ENCODE measurements around the gene LEKR1.

LEKR1 gene

GRCh38 chr3:157043771-157044170, 217.6 kb downstream of the LEKR1 start:
- no peaks in the 10 kb centered on the region for H3K4me1 ChIP-seq (ENCODE audit: insufficient read depth, low read length)
- TF ChIP-seq EZH2 (IDR thresholded peaks at IDR 0.05; ENCODE audit: borderline replicate concordance, low read depth, low read length, severe bottlenecking), result no peak
- TF ChIP-seq, protein P1, sequence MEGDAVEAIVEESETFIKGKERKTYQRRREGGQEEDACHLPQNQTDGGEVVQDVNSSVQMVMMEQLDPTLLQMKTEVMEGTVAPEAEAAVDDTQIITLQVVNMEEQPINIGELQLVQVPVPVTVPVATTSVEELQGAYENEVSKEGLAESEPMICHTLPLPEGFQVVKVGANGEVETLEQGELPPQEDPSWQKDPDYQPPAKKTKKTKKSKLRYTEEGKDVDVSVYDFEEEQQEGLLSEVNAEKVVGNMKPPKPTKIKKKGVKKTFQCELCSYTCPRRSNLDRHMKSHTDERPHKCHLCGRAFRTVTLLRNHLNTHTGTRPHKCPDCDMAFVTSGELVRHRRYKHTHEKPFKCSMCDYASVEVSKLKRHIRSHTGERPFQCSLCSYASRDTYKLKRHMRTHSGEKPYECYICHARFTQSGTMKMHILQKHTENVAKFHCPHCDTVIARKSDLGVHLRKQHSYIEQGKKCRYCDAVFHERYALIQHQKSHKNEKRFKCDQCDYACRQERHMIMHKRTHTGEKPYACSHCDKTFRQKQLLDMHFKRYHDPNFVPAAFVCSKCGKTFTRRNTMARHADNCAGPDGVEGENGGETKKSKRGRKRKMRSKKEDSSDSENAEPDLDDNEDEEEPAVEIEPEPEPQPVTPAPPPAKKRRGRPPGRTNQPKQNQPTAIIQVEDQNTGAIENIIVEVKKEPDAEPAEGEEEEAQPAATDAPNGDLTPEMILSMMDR (IDR thresholded peaks at IDR 0.05; ENCODE audit: borderline replicate concordance, extremely low read depth, low read length, poor library complexity, severe bottlenecking), result no peak
- DNase-seq (no peak), ATAC-seq (ENCODE audit: insufficient read depth, low read depth) (no peak)
- peaks cover 2% of the 10 kb centered on the region for H3K27me3 ChIP-seq (ENCODE audit: insufficient read depth, low read length, poor library complexity)
- no peak overlapping the region for H3K27ac ChIP-seq (ENCODE audit: low read length)
- no peak overlapping the region for H3K4me3 ChIP-seq (ENCODE audit: low read depth in 1 of 2, low read length in 2 of 2)
- H3K36me3 ChIP-seq (ENCODE audit: insufficient read depth, low read length), result no peaks in the 10 kb centered on the region
- H3K9me3 ChIP-seq (ENCODE audit: insufficient read depth, low read length, severe bottlenecking), result no peaks in the 10 kb centered on the region
- no peaks in the 10 kb centered on the region for H3K79me2 ChIP-seq (ENCODE audit: insufficient read depth, low read length)
- H2AFZ ChIP-seq (ENCODE audit: low read depth, low read length), result no peak overlapping the region
- H4K20me1 ChIP-seq (ENCODE audit: insufficient read depth, low read length), result no peaks in the 10 kb centered on the region
- H3K4me2 ChIP-seq (ENCODE audit: insufficient read depth, low read length), result no peak overlapping the region
- H3K9ac ChIP-seq (ENCODE audit: low read depth, low read length), result no peak overlapping the region

GRCh38 chr3:157045238-157045850, 219.2 kb downstream of the LEKR1 start:
- no peak for ATAC-seq (ENCODE audit: insufficient read depth, low read depth)

GRCh38 chr3:157046520-157046919, 220.4 kb downstream of the LEKR1 start:
- ATAC-seq (ENCODE audit: insufficient read depth, low read depth) (no peak), DNase-seq (no peak)

More at GRCh38 chr3:157045238-157045850, 219.2 kb downstream of the LEKR1 start:
- no peak overlapping the region for H3K27ac ChIP-seq (ENCODE audit: low read length)
- no peak overlapping the region for H2AFZ ChIP-seq (ENCODE audit: low read depth, low read length)
- no peaks in the 10 kb centered on the region for H4K20me1 ChIP-seq (ENCODE audit: insufficient read depth, low read length)
- TF ChIP-seq EZH2 (IDR thresholded peaks at IDR 0.05; ENCODE audit: borderline replicate concordance, low read depth, low read length, severe bottlenecking), result no peak
- TF ChIP-seq, protein P1 (IDR thresholded peaks at IDR 0.05; ENCODE audit: borderline replicate concordance, extremely low read depth, low read length, poor library complexity, severe bottlenecking), result no peak
- no peak overlapping the region for H3K4me2 ChIP-seq (ENCODE audit: insufficient read depth, low read length)
- no peaks in the 10 kb centered on the region for H3K36me3 ChIP-seq (ENCODE audit: insufficient read depth, low read length)
- no peaks in the 10 kb centered on the region for H3K9me3 ChIP-seq (ENCODE audit: insufficient read depth, low read length, severe bottlenecking)
- no peaks in the 10 kb centered on the region for H3K79me2 ChIP-seq (ENCODE audit: insufficient read depth, low read length)
- no peaks in the 10 kb centered on the region for H3K27me3 ChIP-seq (ENCODE audit: insufficient read depth, low read length, poor library complexity)
- no peak overlapping the region for H3K9ac ChIP-seq (ENCODE audit: low read depth, low read length)
- no peak for DNase-seq
- no peak overlapping the region for H3K4me3 ChIP-seq (ENCODE audit: low read depth in 1 of 2, low read length in 2 of 2)
- H3K4me1 ChIP-seq (ENCODE audit: insufficient read depth, low read length), result no peaks in the 10 kb centered on the region

More at GRCh38 chr3:157046520-157046919, 220.4 kb downstream of the LEKR1 start:
- no peaks in the 10 kb centered on the region for H3K27me3 ChIP-seq (ENCODE audit: insufficient read depth, low read length, poor library complexity)
- no peak overlapping the region for H2AFZ ChIP-seq (ENCODE audit: low read depth, low read length)
- no peak overlapping the region for H3K4me2 ChIP-seq (ENCODE audit: insufficient read depth, low read length)
- no peaks in the 10 kb centered on the region for H4K20me1 ChIP-seq (ENCODE audit: insufficient read depth, low read length)
- H3K9me3 ChIP-seq (ENCODE audit: insufficient read depth, low read length, severe bottlenecking), result no peaks in the 10 kb centered on the region
- H3K9ac ChIP-seq (ENCODE audit: low read depth, low read length), result no peak overlapping the region
- no peak overlapping the region for H3K27ac ChIP-seq (ENCODE audit: low read length)
- no peaks in the 10 kb centered on the region for H3K36me3 ChIP-seq (ENCODE audit: insufficient read depth, low read length)
- no peaks in the 10 kb centered on the region for H3K79me2 ChIP-seq (ENCODE audit: insufficient read depth, low read length)
- H3K4me3 ChIP-seq (ENCODE audit: low read depth in 1 of 2, low read length in 2 of 2), result no peak overlapping the region
- TF ChIP-seq, protein P1 (IDR thresholded peaks at IDR 0.05; ENCODE audit: borderline replicate concordance, extremely low read depth, low read length, poor library complexity, severe bottlenecking), result no peak
- TF ChIP-seq EZH2 (IDR thresholded peaks at IDR 0.05; ENCODE audit: borderline replicate concordance, low read depth, low read length, severe bottlenecking), result no peak
- no peaks in the 10 kb centered on the region for H3K4me1 ChIP-seq (ENCODE audit: insufficient read depth, low read length)

Measured in DND-41 (cell line).